Ishikawa (cell line): ENCODE results near the gene OGT.
A peak's percentile ranks its signal among the peaks of the same experiment; 100 is the strongest.

ENCODE experiments used
- CEBPB ChIP-seq: IDR thresholded peaks from 2 replicates; pipeline ENCODE4 v1.6.1; 2012
- CREB1 ChIP-seq: IDR thresholded peaks from 2 replicates; pipeline ENCODE4 v1.6.1; 2012; ENCODE audit warnings: low read depth
- EGR1 ChIP-seq: IDR thresholded peaks from 2 replicates; pipeline ENCODE4 v1.6.1; 2012
- FOXM1 ChIP-seq: IDR thresholded peaks from 2 replicates; pipeline ENCODE4 v1.6.1; 2012; ENCODE audit warnings: low read depth, borderline replicate concordance
- NFIC ChIP-seq: IDR thresholded peaks from 2 replicates; pipeline ENCODE4 v1.6.1; 2012
- RAD21 ChIP-seq: IDR thresholded peaks from 2 replicates; pipeline ENCODE4 v1.6.1; 2012; ENCODE audit warnings: low read depth
- TAF1 ChIP-seq: IDR thresholded peaks from 2 replicates; pipeline ENCODE4 v1.6.1; 2012; ENCODE audit warnings: low read depth, mild to moderate bottlenecking
- TCF12 ChIP-seq: IDR thresholded peaks from 2 replicates; pipeline ENCODE4 v1.6.1; 2012; ENCODE audit warnings: low read depth
- TEAD4 ChIP-seq: IDR thresholded peaks from 2 replicates; pipeline ENCODE4 v1.6.1; 2012
- YY1 ChIP-seq: IDR thresholded peaks from 2 replicates; pipeline ENCODE4 v1.6.1; 2012; ENCODE audit warnings: low read depth
- ZBTB7A ChIP-seq: IDR thresholded peaks from 2 replicates; pipeline ENCODE4 v1.6.1; 2012; ENCODE audit warnings: low read depth
- TF ChIP-seq, protein P1 (sequence below): IDR thresholded peaks from 2 replicates; pipeline ENCODE4 v1.6.1; 2012; ENCODE audit warnings: low read depth, mild to moderate bottlenecking
- TF ChIP-seq, protein P2 (sequence below): IDR thresholded peaks from 2 replicates; pipeline ENCODE4 v1.6.1; 2012
- TF ChIP-seq, protein P3 (sequence below): IDR thresholded peaks from 2 replicates; pipeline ENCODE4 v1.6.1; 2012

The OGT gene

DNA sequence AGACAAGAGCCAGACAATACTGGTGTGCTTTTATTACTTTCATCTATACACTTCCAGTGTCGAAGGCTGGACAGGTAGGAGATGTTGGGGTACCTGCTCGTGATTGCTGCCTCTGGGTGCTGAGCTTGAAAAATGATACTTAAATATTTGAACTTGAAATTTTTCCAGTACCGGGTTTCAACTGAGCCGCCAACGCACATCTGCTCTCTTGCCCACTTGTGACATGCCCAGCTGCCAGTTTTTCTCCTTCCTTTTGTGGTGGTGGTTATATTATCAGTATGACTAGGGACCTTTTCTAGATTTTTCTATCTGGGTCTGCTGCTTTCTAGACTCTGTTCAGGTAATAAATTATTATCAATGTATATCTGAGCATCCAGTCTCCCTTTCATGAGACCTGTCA, 3.4 kb downstream of the OGT start:
- TF ChIP-seq TEAD4 (no peak), NFIC (no peak), ZBTB7A (no peak), YY1 (no peak), FOXM1 (no peak), CREB1 (no peak), TAF1 (no peak), RAD21 (no peak)
- TF ChIP-seq, protein P1, sequence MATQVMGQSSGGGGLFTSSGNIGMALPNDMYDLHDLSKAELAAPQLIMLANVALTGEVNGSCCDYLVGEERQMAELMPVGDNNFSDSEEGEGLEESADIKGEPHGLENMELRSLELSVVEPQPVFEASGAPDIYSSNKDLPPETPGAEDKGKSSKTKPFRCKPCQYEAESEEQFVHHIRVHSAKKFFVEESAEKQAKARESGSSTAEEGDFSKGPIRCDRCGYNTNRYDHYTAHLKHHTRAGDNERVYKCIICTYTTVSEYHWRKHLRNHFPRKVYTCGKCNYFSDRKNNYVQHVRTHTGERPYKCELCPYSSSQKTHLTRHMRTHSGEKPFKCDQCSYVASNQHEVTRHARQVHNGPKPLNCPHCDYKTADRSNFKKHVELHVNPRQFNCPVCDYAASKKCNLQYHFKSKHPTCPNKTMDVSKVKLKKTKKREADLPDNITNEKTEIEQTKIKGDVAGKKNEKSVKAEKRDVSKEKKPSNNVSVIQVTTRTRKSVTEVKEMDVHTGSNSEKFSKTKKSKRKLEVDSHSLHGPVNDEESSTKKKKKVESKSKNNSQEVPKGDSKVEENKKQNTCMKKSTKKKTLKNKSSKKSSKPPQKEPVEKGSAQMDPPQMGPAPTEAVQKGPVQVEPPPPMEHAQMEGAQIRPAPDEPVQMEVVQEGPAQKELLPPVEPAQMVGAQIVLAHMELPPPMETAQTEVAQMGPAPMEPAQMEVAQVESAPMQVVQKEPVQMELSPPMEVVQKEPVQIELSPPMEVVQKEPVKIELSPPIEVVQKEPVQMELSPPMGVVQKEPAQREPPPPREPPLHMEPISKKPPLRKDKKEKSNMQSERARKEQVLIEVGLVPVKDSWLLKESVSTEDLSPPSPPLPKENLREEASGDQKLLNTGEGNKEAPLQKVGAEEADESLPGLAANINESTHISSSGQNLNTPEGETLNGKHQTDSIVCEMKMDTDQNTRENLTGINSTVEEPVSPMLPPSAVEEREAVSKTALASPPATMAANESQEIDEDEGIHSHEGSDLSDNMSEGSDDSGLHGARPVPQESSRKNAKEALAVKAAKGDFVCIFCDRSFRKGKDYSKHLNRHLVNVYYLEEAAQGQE = no peak

DNA sequence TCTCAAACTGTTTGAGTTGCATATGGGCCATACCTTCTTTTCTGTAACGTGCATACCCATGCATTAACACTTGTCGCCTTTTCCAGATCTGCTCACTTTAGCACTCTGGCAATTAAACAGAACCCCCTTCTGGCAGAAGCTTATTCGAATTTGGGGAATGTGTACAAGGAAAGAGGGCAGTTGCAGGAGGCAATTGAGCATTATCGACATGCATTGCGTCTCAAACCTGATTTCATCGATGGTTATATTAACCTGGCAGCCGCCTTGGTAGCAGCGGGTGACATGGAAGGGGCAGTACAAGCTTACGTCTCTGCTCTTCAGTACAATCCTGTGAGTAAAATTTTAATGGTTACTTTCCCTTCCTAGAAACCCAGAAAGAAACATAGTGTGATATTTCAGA, 4.8 kb downstream of the OGT start:
- TF ChIP-seq, protein P2, sequence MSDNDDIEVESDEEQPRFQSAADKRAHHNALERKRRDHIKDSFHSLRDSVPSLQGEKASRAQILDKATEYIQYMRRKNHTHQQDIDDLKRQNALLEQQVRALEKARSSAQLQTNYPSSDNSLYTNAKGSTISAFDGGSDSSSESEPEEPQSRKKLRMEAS = no peak
- no peak for TF ChIP-seq NFIC
- TF ChIP-seq, protein P1 = no peak
- no peak for TF ChIP-seq TEAD4

DNA sequence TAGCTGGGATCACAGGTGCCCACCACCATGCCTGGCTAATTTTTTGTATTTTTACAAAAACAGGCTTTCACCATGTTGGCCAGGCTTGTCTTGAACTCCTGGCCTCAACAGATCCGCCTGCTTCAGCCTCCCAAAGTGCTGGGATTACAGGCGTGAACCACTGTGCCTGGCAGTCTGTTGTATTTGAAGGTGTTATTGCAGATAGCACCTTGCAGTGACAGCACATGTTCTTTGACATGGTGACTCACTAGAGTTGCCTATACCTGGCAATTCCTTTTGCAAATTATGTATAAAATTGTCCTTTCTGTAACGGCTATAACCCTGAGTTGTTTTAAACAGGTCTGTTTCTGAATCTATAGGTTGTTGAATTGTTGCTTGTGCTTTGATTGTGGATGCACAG, 7.9 kb downstream of the OGT start:
- TF ChIP-seq EGR1 (no peak), FOXM1 (no peak), TEAD4 (no peak), RAD21 (no peak), TAF1 (no peak)
- TF ChIP-seq, protein P1 = no peak
- TF ChIP-seq, protein P3, sequence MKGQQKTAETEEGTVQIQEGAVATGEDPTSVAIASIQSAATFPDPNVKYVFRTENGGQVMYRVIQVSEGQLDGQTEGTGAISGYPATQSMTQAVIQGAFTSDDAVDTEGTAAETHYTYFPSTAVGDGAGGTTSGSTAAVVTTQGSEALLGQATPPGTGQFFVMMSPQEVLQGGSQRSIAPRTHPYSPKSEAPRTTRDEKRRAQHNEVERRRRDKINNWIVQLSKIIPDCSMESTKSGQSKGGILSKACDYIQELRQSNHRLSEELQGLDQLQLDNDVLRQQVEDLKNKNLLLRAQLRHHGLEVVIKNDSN = no peak

DNA sequence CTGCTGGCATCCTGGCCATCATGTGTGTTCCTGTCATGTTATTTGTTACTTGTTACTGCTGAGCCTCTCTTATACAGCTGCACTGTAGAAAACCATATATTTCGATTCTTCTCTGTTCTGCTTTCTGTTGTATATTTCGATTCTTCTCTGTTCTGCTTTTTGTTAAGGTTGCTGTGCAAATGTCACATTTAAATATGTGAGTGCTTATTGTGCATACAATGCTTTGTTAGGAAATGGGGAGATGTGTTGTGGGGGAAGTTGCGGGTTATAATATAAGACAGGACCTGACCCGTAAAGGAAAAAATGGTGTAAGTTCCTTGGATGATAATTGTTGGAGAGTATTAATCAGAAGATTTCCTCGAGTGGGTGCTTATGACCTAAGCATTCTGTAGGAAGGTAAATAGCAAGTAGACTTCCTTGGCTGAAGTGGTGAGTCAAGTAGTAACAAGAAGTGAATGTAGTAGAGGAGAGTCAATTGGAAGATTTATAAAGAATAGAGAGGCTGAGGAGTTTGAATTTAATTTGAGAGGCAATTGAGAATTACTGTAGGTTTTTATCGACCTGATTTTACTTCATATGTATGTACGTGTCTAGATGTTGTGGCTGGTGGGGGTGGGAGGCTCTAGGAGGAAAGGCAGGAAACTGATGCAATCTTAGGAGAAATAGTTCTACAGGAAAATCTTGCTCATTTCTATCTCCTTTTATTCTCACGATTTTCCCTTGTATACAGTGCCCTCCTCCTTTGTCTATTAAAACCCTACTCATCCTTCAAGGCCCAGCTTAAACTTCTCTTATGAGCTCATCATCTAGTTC, 8.5 kb downstream of the OGT start:
- no peak for TF ChIP-seq TEAD4
- TF ChIP-seq YY1 = no peak

DNA sequence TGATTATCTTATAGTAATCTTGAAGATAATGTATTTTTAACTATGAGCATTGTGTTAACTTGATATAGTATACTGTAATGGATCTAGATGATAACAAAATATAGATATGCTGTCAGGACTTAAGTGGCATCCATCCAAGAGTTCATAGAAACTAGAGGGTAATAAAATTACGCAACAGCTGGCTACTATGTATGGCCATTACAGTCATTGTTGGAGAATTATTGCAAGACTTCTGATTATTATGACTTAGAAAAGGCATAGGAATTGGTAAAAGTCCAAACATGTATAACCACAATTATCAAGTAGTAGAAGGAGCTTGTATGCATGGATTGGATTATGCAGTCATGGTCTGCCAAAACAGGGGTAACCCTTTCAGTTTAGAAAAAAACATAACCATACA, 9.5 kb downstream of the OGT start:
- TF ChIP-seq CEBPB (peak; percentile 89), TEAD4 (no peak)

DNA sequence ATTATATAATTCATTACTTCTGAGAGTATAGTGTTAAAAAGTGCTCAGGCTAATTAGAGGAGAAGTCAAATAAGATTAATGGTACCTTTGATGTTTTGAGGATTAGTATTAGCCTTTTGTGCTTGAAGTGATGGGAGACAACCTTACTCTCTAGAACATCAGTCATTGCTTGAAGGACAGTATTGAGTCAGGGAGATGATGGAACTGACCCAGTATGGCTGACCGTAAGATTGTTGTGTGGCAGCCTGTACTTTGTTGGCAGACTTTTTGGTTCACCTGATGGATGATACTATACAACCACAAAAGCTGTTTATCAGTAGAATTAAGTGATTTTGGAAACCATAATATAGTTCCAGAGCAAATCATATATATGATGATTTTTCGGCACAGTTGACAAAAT, 9.9 kb downstream of the OGT start:
- TF ChIP-seq, protein P3 = no peak
- TF ChIP-seq TCF12 (no peak), YY1 (no peak), RAD21 (no peak), NFIC (no peak), CREB1 (no peak), TEAD4 (no peak), FOXM1 (no peak)
- TF ChIP-seq, protein P1 = no peak
